Measurements from ENCODE around the gene NPAS2. TPM values are rescaled to one million over a fixed set of nuclear protein-coding genes. Genes with fewer than 3 reads are reported as not detected.

The NPAS2 gene
- total and polyA plus RNA-seq, 2 experiments from 2014 or later = 0.55 to 0.89 TPM

- no peak for TF ChIP-seq CTCF (IDR thresholded peaks at IDR 0.05; ENCODE audit: low read depth, low read length)
- Histone ChIP-seq H3K4me1 (ENCODE audit: low read depth) (peaks cover 5% of the 10 kb centered on the region), H3K9me3 (ENCODE audit: low read depth) (no peaks in the 10 kb centered on the region), H3K27ac (no peak overlapping the region), H3K27me3 (no peaks in the 10 kb centered on the region), H3K4me3 (no peak overlapping the region), H3K36me3 (no peaks in the 10 kb centered on the region)
- no peak for DNase-seq (ENCODE audit: low read depth in 1 of 2, low spot score in 1 of 2)
These were observed 87.9 kb downstream of the NPAS2 start for GRCh38 chr2:100907832-100908231.

DNA sequence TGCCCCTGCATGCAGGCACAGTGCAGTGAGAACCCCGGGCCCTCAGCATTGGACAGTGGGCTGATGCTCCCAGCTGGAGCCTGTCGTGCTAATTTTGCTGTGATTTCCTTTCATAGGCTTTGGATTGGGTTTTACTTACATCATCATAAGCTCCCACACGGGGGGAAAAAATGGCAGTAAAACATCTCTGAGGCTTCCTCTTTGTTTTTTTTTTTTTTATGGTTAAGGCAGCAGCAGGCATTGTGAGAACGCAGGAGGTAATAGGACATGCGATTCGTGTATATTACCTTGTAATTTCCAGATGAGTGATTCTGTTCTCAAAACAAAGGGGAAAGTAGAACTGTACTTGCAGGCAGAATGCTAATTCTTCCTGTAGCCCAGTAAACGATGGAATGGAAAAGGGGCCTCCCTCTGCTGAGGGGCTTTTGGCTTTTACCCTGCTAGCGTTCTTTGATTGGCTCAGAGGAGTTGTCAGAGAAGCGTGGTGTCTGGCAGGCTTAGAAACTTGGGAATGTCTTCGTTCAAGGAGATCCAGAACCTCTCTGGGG is 89.7 kb downstream of the NPAS2 start:
- Histone ChIP-seq H3K4me1 (ENCODE audit: low read depth) (peaks cover 4% of the 10 kb centered on the region), H3K27ac (no peak overlapping the region), H3K4me3 (no peak overlapping the region), H3K27me3 (no peaks in the 10 kb centered on the region), H3K36me3 (no peaks in the 10 kb centered on the region), H3K9me3 (ENCODE audit: low read depth) (no peaks in the 10 kb centered on the region)
- DNase-seq (ENCODE audit: low read depth in 1 of 2, low spot score in 1 of 2) = no peak
- TF ChIP-seq CTCF (IDR thresholded peaks at IDR 0.05; ENCODE audit: low read depth, low read length) = no peak

DNA sequence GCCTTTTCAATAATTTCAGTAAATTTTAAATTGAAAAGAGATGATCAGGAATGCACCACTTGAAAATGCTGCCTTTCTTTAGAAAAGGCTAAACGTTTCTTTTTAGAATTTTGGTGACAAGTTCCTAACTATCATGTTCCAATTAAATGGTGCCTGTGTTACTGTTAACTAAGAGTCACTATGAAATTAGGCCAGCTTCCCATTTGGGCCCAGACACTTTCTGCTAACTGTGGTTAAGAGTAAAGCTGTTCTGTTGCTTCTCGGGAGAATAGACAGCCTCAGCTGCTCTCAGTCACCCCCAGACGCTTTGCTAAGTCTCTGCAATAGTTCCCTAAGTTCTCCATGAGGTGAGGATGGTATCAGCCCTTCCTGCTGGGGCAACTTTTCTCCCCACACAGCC is 90.2 kb downstream of the NPAS2 start:
- no peak for TF ChIP-seq CTCF (IDR thresholded peaks at IDR 0.05; ENCODE audit: low read depth, low read length)
- Histone ChIP-seq H3K9me3 (ENCODE audit: low read depth) (no peaks in the 10 kb centered on the region), H3K4me3 (no peak overlapping the region), H3K36me3 (no peaks in the 10 kb centered on the region), H3K27ac (no peak overlapping the region), H3K27me3 (no peaks in the 10 kb centered on the region), H3K4me1 (ENCODE audit: low read depth) (no peaks in the 10 kb centered on the region)
- DNase-seq (ENCODE audit: low read depth in 1 of 2, low spot score in 1 of 2) = no peak

GRCh38 chr2:100919316-100919715 is 99.4 kb downstream of the NPAS2 start:
- TF ChIP-seq CTCF (IDR thresholded peaks at IDR 0.05; ENCODE audit: low read depth, low read length) = peak; percentile 43
- no peaks in the 10 kb centered on the region for H3K36me3 ChIP-seq
- no peak overlapping the region for H3K4me3 ChIP-seq
- no peak overlapping the region for H3K27ac ChIP-seq
- no peaks in the 10 kb centered on the region for H3K9me3 ChIP-seq (ENCODE audit: low read depth)
- no peaks in the 10 kb centered on the region for H3K27me3 ChIP-seq
- H3K4me1 ChIP-seq (ENCODE audit: low read depth) = no peaks in the 10 kb centered on the region
- DNase-seq (ENCODE audit: low read depth in 1 of 2, low spot score in 1 of 2) = no peak

- H3K4me1 ChIP-seq (ENCODE audit: low read depth) = no peaks in the 10 kb centered on the region
- H3K4me3 ChIP-seq = no peak overlapping the region
- no peaks in the 10 kb centered on the region for H3K36me3 ChIP-seq
- H3K27me3 ChIP-seq = no peaks in the 10 kb centered on the region
- DNase-seq (ENCODE audit: low read depth in 1 of 2, low spot score in 1 of 2) = peak in 1 of 2 donors; percentile 67
- H3K27ac ChIP-seq = no peak overlapping the region
- H3K9me3 ChIP-seq (ENCODE audit: low read depth) = no peaks in the 10 kb centered on the region
- no peak for TF ChIP-seq CTCF (IDR thresholded peaks at IDR 0.05; ENCODE audit: low read depth, low read length)
These were observed 101.8 kb downstream of the NPAS2 start for GRCh38 chr2:100921685-100922161.

Measured in cardiac muscle cell (in vitro differentiated cells and primary cell).